Left forelimb (tissue), 1 donor: ENCODE results near the gene UXT.

Source experiments
- DNase-seq: peaks from one replicate; pipeline ENCODE4 v3.0.0-alpha.2; 2018; ENCODE audit warnings: low spot score

UXT gene

GRCh38 chrX:47649271-47649670, 9.7 kb downstream of the UXT start:
- DNase-seq: no peak

- no peak for DNase-seq
Observed at GRCh38 chrX:47648376-47648775, 10.6 kb downstream of the UXT start.

- no peak for DNase-seq
Observed at GRCh38 chrX:47646636-47647035, 12.3 kb downstream of the UXT start.

GRCh38 chrX:47645530-47645929, 13.4 kb downstream of the UXT start:
- DNase-seq: no peak

GRCh38 chrX:47644557-47645091, 14.4 kb downstream of the UXT start:
- no peak for DNase-seq

- DNase-seq: no peak
Observed at GRCh38 chrX:47643926-47644325, 15.1 kb downstream of the UXT start.

GRCh38 chrX:47638816-47639215, 20.2 kb downstream of the UXT start:
- DNase-seq: no peak

- DNase-seq: no peak
Observed at GRCh38 chrX:47637546-47638195, 21.3 kb downstream of the UXT start.

- DNase-seq: no peak
Observed at GRCh38 chrX:47634871-47635575, 24.0 kb downstream of the UXT start.

- DNase-seq: no peak
Observed at GRCh38 chrX:47633689-47634590, 25.0 kb downstream of the UXT start.

GRCh38 chrX:47632666-47633065, 26.3 kb downstream of the UXT start:
- no peak for DNase-seq

GRCh38 chrX:47631676-47632075, 27.3 kb downstream of the UXT start:
- DNase-seq: no peak

GRCh38 chrX:47629419-47630200, 29.4 kb downstream of the UXT start, which contains the start of gene CFP:
CFP (minus strand) TSS chrX:47629930; CDS start chrX:47629844, 86 bp downstream.
- DNase-seq: no peak

GRCh38 chrX:47628982-47629381, 30.0 kb downstream of the UXT start:
- no peak for DNase-seq

GRCh38 chrX:47625365-47625764, 33.6 kb downstream of the UXT start:
- DNase-seq: no peak

- DNase-seq: no peak
Observed at GRCh38 chrX:47623540-47624027, 35.4 kb downstream of the UXT start.

- DNase-seq: no peak
Observed at GRCh38 chrX:47621851-47622250, 37.1 kb downstream of the UXT start.

GRCh38 chrX:47620303-47620685, 38.7 kb downstream of the UXT start:
- no peak for DNase-seq

GRCh38 chrX:47619486-47620302, 39.3 kb downstream of the UXT start, which contains the start of gene SYN1:
SYN1 (minus strand) TSS chrX:47619857; CDS start chrX:47619728, 129 bp downstream.
- DNase-seq: peak; percentile 79

GRCh38 chrX:47618923-47619485, 40.0 kb downstream of the UXT start:
- DNase-seq: no peak
